K562 (cell line): ENCODE results near the gene PFN3. TPM values are rescaled to one million over a fixed set of nuclear protein-coding genes. Genes with fewer than 3 reads are reported as not detected.

Experiments used
- ARID2 ChIP-seq: fragments of 450-650 bp; IDR thresholded peaks from 2 replicates; pipeline ENCODE4 v1.6.1; 2017; ENCODE audit warnings: antibody characterized with exemption, mild to moderate bottlenecking
- ATF1 ChIP-seq, 2 experiments: fragments of 450-650 bp in 1 of 2; IDR thresholded peaks; 2 replicates each; pipeline ENCODE4 v1.6.1; 2016; ENCODE audit warnings: missing compliant biosample characterization in 1 of 2, missing genetic modification characterization in 1 of 2
- HDAC1 ChIP-seq, 2 experiments: fragments of 450-650 bp; IDR thresholded peaks; 2 replicates each; pipeline ENCODE4 v1.6.1; 2016 to 2017; ENCODE audit warnings: inconsistent platforms in 1 of 2, mild to moderate bottlenecking in 1 of 2, moderate library complexity in 1 of 2
- HOXB6 ChIP-seq: fragments of 250-450 bp; sonication (Bioruptor Pico); IDR thresholded peaks from 2 replicates; pipeline ENCODE4 v1.5.1; 2022; ENCODE audit warnings: mild to moderate bottlenecking, borderline replicate concordance
- KLF1 ChIP-seq: fragments of 450-650 bp; IDR thresholded peaks from 2 replicates; pipeline ENCODE4 v1.6.1; 2016; ENCODE audit warnings: missing genetic modification characterization, missing compliant biosample characterization
- LARP7 ChIP-seq: fragments of 450-650 bp; IDR thresholded peaks from 2 replicates; pipeline ENCODE4 v1.6.1; 2016
- LCOR ChIP-seq: sonication (generic); formaldehyde crosslinking; IDR thresholded peaks from 2 replicates; pipeline ENCODE4 v1.8.0; 2022; ENCODE audit warnings: mild to moderate bottlenecking, missing genetic modification reagents
- NR4A1 ChIP-seq, 2 experiments: fragments of 250-450 bp in 1 of 2; fragments of 450-650 bp in 1 of 2; sonication (Bioruptor Pico) in 1 of 2; IDR thresholded peaks; 2 replicates each; pipeline versions ENCODE4 v1.4.0 to v1.6.1; 2016 to 2020; ENCODE audit warnings: mild to moderate bottlenecking in 2 of 2, missing compliant biosample characterization in 1 of 2, missing genetic modification characterization in 1 of 2, moderate library complexity in 1 of 2
- POLR2B ChIP-seq: fragments of 450-650 bp; IDR thresholded peaks from 2 replicates; pipeline ENCODE4 v1.6.1; 2018; ENCODE audit warnings: low read depth; ENCODE audit not compliant: partially characterized antibody
- RB1 ChIP-seq: fragments of 450-650 bp; IDR thresholded peaks from 2 replicates; pipeline ENCODE4 v1.6.1; 2017; ENCODE audit warnings: low read depth, mild to moderate bottlenecking
- RBM22 ChIP-seq: fragments of 200-400 bp; formaldehyde crosslinking; IDR thresholded peaks from 2 replicates; pipeline ENCODE4 v1.6.1; 2018; ENCODE audit warnings: low read length, low read depth; ENCODE audit not compliant: poor library complexity, severe bottlenecking
- RFX1 ChIP-seq: fragments of 450-650 bp; IDR thresholded peaks from 2 replicates; pipeline ENCODE4 v1.6.1; 2016; ENCODE audit warnings: mild to moderate bottlenecking, moderate library complexity
- TOE1 ChIP-seq, 2 experiments: fragments of 450-650 bp in 1 of 2; sonication (generic) in 1 of 2; formaldehyde crosslinking in 1 of 2; IDR thresholded peaks; 2 replicates each; pipeline versions ENCODE4 v1.7.1 to v1.8.0; 2016 to 2022; ENCODE audit warnings: borderline replicate concordance in 2 of 2, mild to moderate bottlenecking in 2 of 2, antibody characterized with exemption in 1 of 2, inconsistent platforms in 1 of 2, low read depth in 1 of 2, missing genetic modification reagents in 1 of 2, moderate library complexity in 1 of 2
- TRIM24 ChIP-seq, 2 experiments: fragments of 450-650 bp; IDR thresholded peaks; 2 replicates each; pipeline ENCODE4 v1.6.1; 2016
- polyA plus RNA-seq, 8 experiments: library from polyadenylated mRNA; depleted of rRNA in 4 of 8; stranded (reverse) in 5 of 8; unstranded in 3 of 8; fragments of >200 nt; fragmentation: Nextera tagmentation in 2 of 8; fragmentation: Illumina TruSeq in 1 of 8; extraction: Ambion mirVana in 2 of 8; extraction: Trizol in 1 of 8; gene quantifications; 2 replicates each; pipeline versions ENCODE4 v1.2.1 to v1.2.3, GENCODE V29; 2011 to 2014; ENCODE audit warnings: inconsistent platforms in 1 of 8, missing spikeins in 1 of 8
- total RNA-seq, 7 experiments: library from RNA; depleted of rRNA in 6 of 7; stranded (reverse); fragments of >200 nt in 6 of 7; fragmentation: Illumina TruSeq in 2 of 7; extraction: Trizol in 2 of 7; gene quantifications; 2 replicates each; pipeline versions ENCODE4 v1.2.1 to v1.2.3, GENCODE V29; 2011 to 2021; ENCODE audit warnings: low replicate concordance in 1 of 7
- TF ChIP-seq, protein P1 (sequence below): fragments of 450-650 bp; conservative IDR thresholded peaks from 2 replicates; pipeline ENCODE4 v1.6.1; 2016; ENCODE audit warnings: missing genetic modification characterization, low read depth, mild to moderate bottlenecking, missing compliant biosample characterization, moderate library complexity
- TF ChIP-seq, protein P2 (sequence below): fragments of 450-650 bp; IDR thresholded peaks from 2 replicates; pipeline ENCODE4 v1.6.1; 2016; ENCODE audit warnings: mild to moderate bottlenecking
- TF ChIP-seq, protein P3 (sequence below): fragments of 250-450 bp; sonication (Bioruptor Pico); IDR thresholded peaks from 2 replicates; pipeline ENCODE4 v1.4.0; 2020; ENCODE audit warnings: mild to moderate bottlenecking, moderate library complexity

Gene PFN3
- total and polyA plus RNA-seq, 9 of the 15 experiments (the other 6 are each of a cell fraction or from before 2014, with no cell fraction given), result not detected

DNA sequence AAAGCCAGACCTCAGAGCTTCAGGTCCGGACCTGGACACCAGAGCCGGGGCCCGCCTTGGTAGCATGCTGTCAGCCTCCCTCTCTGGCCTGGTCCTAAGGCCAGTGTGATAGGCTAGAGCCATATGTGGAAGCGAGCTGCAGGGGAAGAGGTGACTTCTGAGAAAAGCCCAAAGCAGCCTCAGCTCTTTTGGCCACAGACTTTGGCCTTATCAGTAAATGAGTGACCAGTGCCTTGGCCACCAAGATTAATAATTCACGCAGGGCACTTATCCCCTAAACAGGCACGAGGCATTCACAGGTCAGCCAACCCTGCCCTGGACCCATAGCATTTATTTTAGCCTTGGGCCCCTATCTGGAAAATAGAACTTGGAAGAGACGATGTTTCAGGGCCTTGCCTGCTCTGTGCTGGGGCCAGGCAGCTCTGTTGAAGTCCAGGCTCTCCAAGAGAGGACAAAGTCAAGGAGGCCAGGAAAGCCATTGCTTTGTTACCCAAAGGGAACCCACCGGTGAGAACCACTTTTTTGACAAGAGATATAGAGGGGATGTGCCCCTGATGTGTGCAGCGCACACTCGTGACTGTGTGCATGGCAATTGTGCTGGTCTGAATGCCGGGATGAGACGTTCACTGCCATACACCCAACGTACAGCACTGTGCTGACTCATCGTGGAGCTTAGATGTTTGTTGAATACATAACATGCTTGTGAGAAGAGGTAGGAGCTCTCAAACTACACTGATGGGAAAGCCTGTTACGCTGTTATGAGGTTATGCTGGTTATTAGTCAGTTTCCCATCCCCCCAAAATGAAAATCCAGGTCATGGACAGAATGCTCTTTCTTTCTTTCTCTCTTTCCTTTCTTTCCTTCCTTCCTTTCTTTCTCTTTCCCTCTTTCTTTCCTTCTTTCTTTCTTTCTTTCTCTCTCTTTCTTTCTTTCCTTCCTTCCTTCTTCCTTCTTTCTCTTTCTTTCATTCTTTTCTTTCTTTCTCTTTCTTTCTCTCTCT, 21.3 kb downstream of the PFN3 start (continued):
- TF ChIP-seq, protein P1, sequence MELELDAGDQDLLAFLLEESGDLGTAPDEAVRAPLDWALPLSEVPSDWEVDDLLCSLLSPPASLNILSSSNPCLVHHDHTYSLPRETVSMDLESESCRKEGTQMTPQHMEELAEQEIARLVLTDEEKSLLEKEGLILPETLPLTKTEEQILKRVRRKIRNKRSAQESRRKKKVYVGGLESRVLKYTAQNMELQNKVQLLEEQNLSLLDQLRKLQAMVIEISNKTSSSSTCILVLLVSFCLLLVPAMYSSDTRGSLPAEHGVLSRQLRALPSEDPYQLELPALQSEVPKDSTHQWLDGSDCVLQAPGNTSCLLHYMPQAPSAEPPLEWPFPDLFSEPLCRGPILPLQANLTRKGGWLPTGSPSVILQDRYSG (tag), result peak; percentile 95
- TF ChIP-seq RFX1, result no peak
- peak in 1 of 2 experiments; percentile 73; a peak in 2 of 4 replicates for TF ChIP-seq HDAC1 (IDR thresholded peaks at IDR 0.05)
- TF ChIP-seq NR4A1 (CRISPR knock-in tag; IDR thresholded peaks at IDR 0.05), result no peak
- peak; percentile 96 for TF ChIP-seq NR4A1 (tag; IDR thresholded peaks at IDR 0.05)
- 0 out of 2 replicates have a peak, but pooled peaks have one; percentile 21 for TF ChIP-seq KLF1
- TF ChIP-seq LARP7, result peak; percentile 88
- TF ChIP-seq TOE1 (IDR thresholded peaks at IDR 0.05; ENCODE audit: borderline replicate concordance), result peak; percentile 68
- TF ChIP-seq TOE1 (CRISPR knock-in tag; IDR thresholded peaks at IDR 0.05; ENCODE audit: borderline replicate concordance, low read depth), result no peak
- 0 out of 2 replicates have a peak, but pooled peaks have one; percentile 9 for TF ChIP-seq RB1
- no peak for TF ChIP-seq POLR2B
- peak; percentile 31 to 60; a peak in 2 of 4 replicates for TF ChIP-seq TRIM24 (IDR thresholded peaks at IDR 0.05)
- TF ChIP-seq ARID2, result peak; percentile 74; the same call in 1 of the 2 replicates
- TF ChIP-seq, protein P2, sequence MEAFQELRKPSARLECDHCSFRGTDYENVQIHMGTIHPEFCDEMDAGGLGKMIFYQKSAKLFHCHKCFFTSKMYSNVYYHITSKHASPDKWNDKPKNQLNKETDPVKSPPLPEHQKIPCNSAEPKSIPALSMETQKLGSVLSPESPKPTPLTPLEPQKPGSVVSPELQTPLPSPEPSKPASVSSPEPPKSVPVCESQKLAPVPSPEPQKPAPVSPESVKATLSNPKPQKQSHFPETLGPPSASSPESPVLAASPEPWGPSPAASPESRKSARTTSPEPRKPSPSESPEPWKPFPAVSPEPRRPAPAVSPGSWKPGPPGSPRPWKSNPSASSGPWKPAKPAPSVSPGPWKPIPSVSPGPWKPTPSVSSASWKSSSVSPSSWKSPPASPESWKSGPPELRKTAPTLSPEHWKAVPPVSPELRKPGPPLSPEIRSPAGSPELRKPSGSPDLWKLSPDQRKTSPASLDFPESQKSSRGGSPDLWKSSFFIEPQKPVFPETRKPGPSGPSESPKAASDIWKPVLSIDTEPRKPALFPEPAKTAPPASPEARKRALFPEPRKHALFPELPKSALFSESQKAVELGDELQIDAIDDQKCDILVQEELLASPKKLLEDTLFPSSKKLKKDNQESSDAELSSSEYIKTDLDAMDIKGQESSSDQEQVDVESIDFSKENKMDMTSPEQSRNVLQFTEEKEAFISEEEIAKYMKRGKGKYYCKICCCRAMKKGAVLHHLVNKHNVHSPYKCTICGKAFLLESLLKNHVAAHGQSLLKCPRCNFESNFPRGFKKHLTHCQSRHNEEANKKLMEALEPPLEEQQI, result peak; percentile 71; the same call in 1 of the 2 replicates
- TF ChIP-seq, protein P3, sequence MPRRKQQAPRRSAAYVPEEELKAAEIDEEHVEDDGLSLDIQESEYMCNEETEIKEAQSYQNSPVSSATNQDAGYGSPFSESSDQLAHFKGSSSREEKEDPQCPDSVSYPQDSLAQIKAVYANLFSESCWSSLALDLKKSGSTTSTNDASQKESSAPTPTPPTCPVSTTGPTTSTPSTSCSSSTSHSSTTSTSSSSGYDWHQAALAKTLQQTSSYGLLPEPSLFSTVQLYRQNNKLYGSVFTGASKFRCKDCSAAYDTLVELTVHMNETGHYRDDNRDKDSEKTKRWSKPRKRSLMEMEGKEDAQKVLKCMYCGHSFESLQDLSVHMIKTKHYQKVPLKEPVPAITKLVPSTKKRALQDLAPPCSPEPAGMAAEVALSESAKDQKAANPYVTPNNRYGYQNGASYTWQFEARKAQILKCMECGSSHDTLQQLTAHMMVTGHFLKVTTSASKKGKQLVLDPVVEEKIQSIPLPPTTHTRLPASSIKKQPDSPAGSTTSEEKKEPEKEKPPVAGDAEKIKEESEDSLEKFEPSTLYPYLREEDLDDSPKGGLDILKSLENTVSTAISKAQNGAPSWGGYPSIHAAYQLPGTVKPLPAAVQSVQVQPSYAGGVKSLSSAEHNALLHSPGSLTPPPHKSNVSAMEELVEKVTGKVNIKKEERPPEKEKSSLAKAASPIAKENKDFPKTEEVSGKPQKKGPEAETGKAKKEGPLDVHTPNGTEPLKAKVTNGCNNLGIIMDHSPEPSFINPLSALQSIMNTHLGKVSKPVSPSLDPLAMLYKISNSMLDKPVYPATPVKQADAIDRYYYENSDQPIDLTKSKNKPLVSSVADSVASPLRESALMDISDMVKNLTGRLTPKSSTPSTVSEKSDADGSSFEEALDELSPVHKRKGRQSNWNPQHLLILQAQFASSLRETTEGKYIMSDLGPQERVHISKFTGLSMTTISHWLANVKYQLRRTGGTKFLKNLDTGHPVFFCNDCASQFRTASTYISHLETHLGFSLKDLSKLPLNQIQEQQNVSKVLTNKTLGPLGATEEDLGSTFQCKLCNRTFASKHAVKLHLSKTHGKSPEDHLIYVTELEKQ (CRISPR knock-in tag), result no peak
- 0 out of 2 replicates have a peak, but pooled peaks have one; percentile 3 for TF ChIP-seq HOXB6 (CRISPR knock-in tag)
- TF ChIP-seq LCOR (CRISPR knock-in tag), result peak; percentile 28; the same call in 1 of the 2 replicates
- TF ChIP-seq ATF1 (CRISPR knock-in tag; IDR thresholded peaks at IDR 0.05), result no peak
- peak; percentile 70 for TF ChIP-seq ATF1 (tag; IDR thresholded peaks at IDR 0.05)
- no peak for TF ChIP-seq RBM22
